Measurements from ENCODE around the gene FHOD3.

GRCh38 chr18:36397033-36397432 lies 99.5 kb downstream of the FHOD3 start:
- no peak for TF ChIP-seq MAZ (IDR thresholded peaks at IDR 0.05; ENCODE audit: borderline replicate concordance, low read depth, low read length)
- no peak for TF ChIP-seq CTCF (IDR thresholded peaks at IDR 0.05)
- TF ChIP-seq JUNB (IDR thresholded peaks at IDR 0.05), result no peak
